GM12801 (cell line): ENCODE data around the gene SCAP.

Experiments used
- TF ChIP-seq, protein P1 (sequence below): IDR thresholded peaks from one replicate; pipeline ENCODE4 v1.5.1; 2011; ENCODE audit warnings: control low read depth; ENCODE audit not compliant: insufficient read length; ENCODE audit errors: extremely low read depth

Gene SCAP

GRCh38 chr3:47433796-47434195 lies 41.9 kb downstream of the SCAP start:
- TF ChIP-seq, protein P1, sequence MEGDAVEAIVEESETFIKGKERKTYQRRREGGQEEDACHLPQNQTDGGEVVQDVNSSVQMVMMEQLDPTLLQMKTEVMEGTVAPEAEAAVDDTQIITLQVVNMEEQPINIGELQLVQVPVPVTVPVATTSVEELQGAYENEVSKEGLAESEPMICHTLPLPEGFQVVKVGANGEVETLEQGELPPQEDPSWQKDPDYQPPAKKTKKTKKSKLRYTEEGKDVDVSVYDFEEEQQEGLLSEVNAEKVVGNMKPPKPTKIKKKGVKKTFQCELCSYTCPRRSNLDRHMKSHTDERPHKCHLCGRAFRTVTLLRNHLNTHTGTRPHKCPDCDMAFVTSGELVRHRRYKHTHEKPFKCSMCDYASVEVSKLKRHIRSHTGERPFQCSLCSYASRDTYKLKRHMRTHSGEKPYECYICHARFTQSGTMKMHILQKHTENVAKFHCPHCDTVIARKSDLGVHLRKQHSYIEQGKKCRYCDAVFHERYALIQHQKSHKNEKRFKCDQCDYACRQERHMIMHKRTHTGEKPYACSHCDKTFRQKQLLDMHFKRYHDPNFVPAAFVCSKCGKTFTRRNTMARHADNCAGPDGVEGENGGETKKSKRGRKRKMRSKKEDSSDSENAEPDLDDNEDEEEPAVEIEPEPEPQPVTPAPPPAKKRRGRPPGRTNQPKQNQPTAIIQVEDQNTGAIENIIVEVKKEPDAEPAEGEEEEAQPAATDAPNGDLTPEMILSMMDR = no peak

- TF ChIP-seq, protein P1 = no peak
Observed at GRCh38 chr3:47432673-47433072, 43.1 kb downstream of the SCAP start.

DNA sequence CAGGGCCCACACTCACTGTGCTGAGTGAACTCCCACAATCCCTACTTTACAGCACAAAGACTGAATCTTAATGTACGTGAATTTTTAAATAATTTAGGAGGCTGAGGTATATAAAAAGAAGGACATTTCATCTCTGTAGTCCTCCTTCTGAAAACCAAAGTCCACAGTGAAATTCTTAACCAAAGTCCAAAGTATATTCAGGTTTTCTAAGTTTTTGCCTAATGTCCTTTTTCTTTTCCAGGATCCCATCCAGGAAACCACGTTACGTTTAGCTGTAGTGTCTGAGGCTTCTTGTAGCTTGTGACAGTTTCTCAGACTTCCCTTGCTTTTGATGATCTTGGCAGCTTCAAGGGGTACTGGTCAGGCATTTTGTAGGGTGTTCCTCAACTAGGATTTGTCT lies 44.5 kb downstream of the SCAP start:
- TF ChIP-seq, protein P1 = no peak

DNA sequence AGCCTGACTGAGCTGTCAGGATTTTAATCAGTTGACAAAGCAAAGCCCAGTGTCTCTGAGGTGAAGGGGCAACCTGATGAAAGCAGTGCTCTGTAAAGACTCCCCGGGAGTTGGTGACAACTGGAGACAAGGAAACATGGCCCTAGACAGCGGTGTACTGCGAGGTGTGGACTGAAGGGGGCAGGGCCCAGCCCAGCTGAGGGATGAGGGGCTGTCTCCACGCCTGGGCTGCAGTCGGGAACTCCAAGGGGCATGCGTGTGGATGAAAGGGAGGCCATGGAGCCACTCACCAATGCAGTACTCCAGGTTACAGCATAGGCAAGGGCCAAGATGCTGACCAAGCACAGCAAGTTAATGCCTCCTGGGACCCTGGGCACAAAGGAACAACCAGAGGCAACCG lies 45.1 kb downstream of the SCAP start:
- TF ChIP-seq, protein P1 = no peak

DNA sequence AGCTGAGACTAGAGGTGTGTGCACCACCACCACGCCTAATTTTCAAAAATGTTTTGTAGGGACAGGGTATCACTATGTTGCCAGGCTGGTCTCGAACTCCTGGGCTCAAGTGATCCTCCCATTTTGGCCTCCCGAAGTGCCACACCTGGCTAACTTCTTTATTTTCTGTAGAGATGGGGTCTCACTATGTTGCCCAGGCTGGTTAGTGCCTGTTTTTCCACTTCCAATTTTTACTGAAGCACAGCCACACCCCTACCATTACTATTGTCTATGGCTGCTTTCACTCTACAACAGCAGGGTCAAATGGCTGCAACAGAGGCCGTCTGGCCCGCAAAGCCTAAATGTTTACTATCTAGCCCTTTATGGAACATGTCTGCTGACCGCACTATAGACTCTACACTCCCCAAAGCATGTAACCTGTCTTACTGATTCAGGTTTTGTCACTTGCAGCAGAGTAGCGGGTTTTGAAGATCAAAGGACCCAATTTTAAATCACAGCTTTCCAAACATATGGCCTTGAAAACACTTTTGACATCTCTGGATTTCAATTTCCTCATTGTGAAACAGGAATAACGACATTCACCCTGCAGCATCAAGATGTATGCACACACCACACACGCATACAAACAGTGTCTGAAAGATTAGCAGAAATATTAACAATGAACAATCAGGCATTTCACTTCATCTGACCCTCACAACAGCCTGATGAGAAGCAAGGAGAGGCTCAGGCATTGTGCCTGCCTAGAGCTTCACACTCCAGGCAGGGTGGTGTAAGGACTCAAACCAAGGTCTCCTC lies 46.1 kb downstream of the SCAP start:
- TF ChIP-seq, protein P1 = no peak

DNA sequence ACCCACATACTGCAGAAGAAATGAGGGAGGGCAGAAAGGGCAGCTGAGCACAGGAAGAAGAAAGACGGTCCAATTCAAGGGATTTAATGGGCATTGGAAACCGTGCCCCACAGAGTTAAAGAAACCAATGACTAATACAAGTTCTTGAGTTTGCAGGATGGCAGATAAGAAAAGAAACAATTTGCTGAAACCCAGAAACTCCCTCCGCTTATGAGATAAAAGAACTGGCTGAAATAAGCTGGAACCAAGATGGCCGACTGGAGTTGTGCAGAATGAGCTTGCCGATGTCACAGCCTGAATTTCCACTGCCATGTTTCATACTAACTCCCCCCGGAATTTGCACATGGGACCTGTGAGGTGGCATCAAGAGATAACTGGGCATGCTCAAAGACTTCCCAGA lies 47.1 kb downstream of the SCAP start:
- TF ChIP-seq, protein P1 = no peak

- TF ChIP-seq, protein P1 = no peak
Observed at GRCh38 chr3:47427866-47428265, 47.9 kb downstream of the SCAP start.
